ENCODE measurements around the gene IDNK.

GRCh38 chr9:83656032-83656680, 33.2 kb downstream of the IDNK start:
- no peak for TF ChIP-seq POLR2A (IDR thresholded peaks at IDR 0.05)
- no peak for TF ChIP-seq CTCF (IDR thresholded peaks at IDR 0.05)
